Nephron progenitor cell (in vitro differentiated cells): ENCODE results near the gene PLK5.
"Not testable (repeated sequence)": the region's sequence is repeated elsewhere in the genome, so short reads cannot be mapped to it uniquely, and the experiment has no call there.

ENCODE experiments used
- DNase-seq: peaks from one replicate; pipeline ENCODE4 v3.0.0; 2021
- H3K27ac Mint-ChIP-seq: 2 replicates; pipeline ENCODE4 v1.8.0; 2021; ENCODE audit warnings: mild to moderate bottlenecking, moderate library complexity, mixed read lengths
- H3K27me3 Mint-ChIP-seq: 2 replicates; pipeline ENCODE4 v1.8.0; 2021; ENCODE audit warnings: mild to moderate bottlenecking, low read depth, mixed read lengths; ENCODE audit not compliant: poor library complexity
- H3K36me3 Mint-ChIP-seq: 2 replicates; pipeline ENCODE4 v1.8.0; 2021; ENCODE audit warnings: low read depth, mixed read lengths
- H3K4me1 Mint-ChIP-seq: 2 replicates; pipeline ENCODE4 v1.8.0; 2021; ENCODE audit warnings: mixed read lengths
- H3K4me3 Mint-ChIP-seq: 2 replicates; pipeline ENCODE4 v1.8.0; 2021; ENCODE audit warnings: mild to moderate bottlenecking, moderate library complexity, mixed read lengths
- H3K9me3 Mint-ChIP-seq: 2 replicates; pipeline ENCODE4 v1.8.0; 2021; ENCODE audit warnings: mild to moderate bottlenecking, moderate library complexity, mixed read lengths
- CTCF ChIP-seq: fragments of 200-600 bp; sonication (generic); IDR thresholded peaks from 2 replicates; pipeline ENCODE4 v1.5.0; 2021; ENCODE audit warnings: antibody characterized with exemption

PLK5 gene

GRCh38 chr19:1526979-1527649, 3.2 kb downstream of the PLK5 start:
- no peak overlapping the region for H3K4me3 Mint-ChIP-seq
- H3K27me3 Mint-ChIP-seq = peaks cover 77% of the 10 kb centered on the region
- H3K36me3 Mint-ChIP-seq = no peaks in the 10 kb centered on the region
- no peak for DNase-seq
- no peaks in the 10 kb centered on the region for H3K9me3 Mint-ChIP-seq
- no peak for TF ChIP-seq CTCF
- no peak overlapping the region for H3K27ac Mint-ChIP-seq
- peaks cover 8% of the 10 kb centered on the region for H3K4me1 Mint-ChIP-seq

- Mint-ChIP-seq H3K36me3 (no peaks in the 10 kb centered on the region), H3K27me3 (peaks cover 77% of the 10 kb centered on the region), H3K9me3 (no peaks in the 10 kb centered on the region), H3K4me1 (peaks cover 8% of the 10 kb centered on the region), H3K4me3 (no peak overlapping the region), H3K27ac (no peak overlapping the region)
- TF ChIP-seq CTCF = no peak
- no peak for DNase-seq
These were observed 3.9 kb downstream of the PLK5 start for GRCh38 chr19:1527650-1528309.

- TF ChIP-seq CTCF = no peak
These were observed 4.9 kb downstream of the PLK5 start for GRCh38 chr19:1528596-1529429.

GRCh38 chr19:1529430-1529816, 5.5 kb downstream of the PLK5 start:
- TF ChIP-seq CTCF = no peak
- H3K4me3 Mint-ChIP-seq = no peak overlapping the region
- H3K27ac Mint-ChIP-seq = no peak overlapping the region
- peaks cover 78% of the 10 kb centered on the region for H3K27me3 Mint-ChIP-seq
- H3K36me3 Mint-ChIP-seq = no peaks in the 10 kb centered on the region
- no peaks in the 10 kb centered on the region for H3K9me3 Mint-ChIP-seq
- no peak for DNase-seq
- H3K4me1 Mint-ChIP-seq = peaks cover 6% of the 10 kb centered on the region

More at GRCh38 chr19:1528596-1529429, 4.9 kb downstream of the PLK5 start:
- H3K27me3 Mint-ChIP-seq = peaks cover 77% of the 10 kb centered on the region
- no peaks in the 10 kb centered on the region for H3K9me3 Mint-ChIP-seq
- H3K4me1 Mint-ChIP-seq = peaks cover 8% of the 10 kb centered on the region
- H3K36me3 Mint-ChIP-seq = no peaks in the 10 kb centered on the region
- H3K4me3 Mint-ChIP-seq = no peak overlapping the region
- no peak overlapping the region for H3K27ac Mint-ChIP-seq
- no peak for DNase-seq

- peaks cover 69% of the 10 kb centered on the region for H3K27me3 Mint-ChIP-seq
- not testable (repeated sequence) for H3K9me3 Mint-ChIP-seq, H3K4me1 Mint-ChIP-seq, H3K27ac Mint-ChIP-seq, DNase-seq, H3K36me3 Mint-ChIP-seq, H3K4me3 Mint-ChIP-seq
These were observed 7.0 kb downstream of the PLK5 start for GRCh38 chr19:1530856-1531255.

GRCh38 chr19:1531587-1531986, 7.7 kb downstream of the PLK5 start:
- Mint-ChIP-seq H3K27ac (no peak overlapping the region), H3K27me3 (peaks cover 61% of the 10 kb centered on the region), H3K36me3 (no peaks in the 10 kb centered on the region), H3K4me1 (no peaks in the 10 kb centered on the region), H3K9me3 (no peaks in the 10 kb centered on the region), H3K4me3 (no peak overlapping the region)
- no peak for DNase-seq
- no peak for TF ChIP-seq CTCF
